ENCODE results near the gene ZCCHC24.

Gene ZCCHC24

DNA sequence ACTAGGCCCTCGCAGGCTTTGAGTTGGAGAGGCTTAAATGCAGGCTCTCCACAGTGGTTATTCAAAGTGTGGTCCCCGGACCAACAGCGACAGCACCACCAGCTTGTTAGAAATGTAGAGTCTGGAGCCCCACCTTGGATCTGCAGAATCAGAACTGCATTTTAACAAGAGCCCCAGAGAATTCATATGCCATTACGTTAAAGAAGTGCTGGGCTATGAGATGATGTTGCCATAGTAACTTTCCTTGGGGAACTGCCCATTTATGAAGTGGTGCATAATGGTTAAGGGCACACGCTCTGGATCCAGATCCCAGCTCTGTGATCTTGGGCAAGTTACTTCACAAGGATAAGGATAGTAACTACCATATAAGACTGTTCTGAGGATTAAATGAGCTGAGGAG, 48.9 kb downstream of the ZCCHC24 start:
- DNase-seq, result no peak

DNA sequence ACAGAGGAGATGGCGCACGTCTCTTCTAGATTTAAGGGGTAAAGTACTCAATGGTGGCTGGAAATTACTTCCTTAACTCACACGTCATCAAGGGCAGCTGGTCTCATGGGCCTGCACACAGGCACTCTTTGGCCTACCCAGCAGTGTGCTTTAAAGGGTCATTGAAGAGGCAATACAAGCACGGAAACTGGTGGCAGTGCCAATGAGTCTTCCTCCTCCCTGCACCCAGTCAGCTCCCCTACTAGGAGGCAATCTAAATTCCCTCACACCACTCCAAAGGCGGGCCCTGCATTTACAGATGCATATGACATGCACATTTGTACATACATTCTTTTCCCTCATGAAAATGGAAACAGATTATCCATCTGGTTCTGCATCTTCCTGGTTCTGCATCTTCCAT, 50.8 kb downstream of the ZCCHC24 start:
- no peak for DNase-seq

DNA sequence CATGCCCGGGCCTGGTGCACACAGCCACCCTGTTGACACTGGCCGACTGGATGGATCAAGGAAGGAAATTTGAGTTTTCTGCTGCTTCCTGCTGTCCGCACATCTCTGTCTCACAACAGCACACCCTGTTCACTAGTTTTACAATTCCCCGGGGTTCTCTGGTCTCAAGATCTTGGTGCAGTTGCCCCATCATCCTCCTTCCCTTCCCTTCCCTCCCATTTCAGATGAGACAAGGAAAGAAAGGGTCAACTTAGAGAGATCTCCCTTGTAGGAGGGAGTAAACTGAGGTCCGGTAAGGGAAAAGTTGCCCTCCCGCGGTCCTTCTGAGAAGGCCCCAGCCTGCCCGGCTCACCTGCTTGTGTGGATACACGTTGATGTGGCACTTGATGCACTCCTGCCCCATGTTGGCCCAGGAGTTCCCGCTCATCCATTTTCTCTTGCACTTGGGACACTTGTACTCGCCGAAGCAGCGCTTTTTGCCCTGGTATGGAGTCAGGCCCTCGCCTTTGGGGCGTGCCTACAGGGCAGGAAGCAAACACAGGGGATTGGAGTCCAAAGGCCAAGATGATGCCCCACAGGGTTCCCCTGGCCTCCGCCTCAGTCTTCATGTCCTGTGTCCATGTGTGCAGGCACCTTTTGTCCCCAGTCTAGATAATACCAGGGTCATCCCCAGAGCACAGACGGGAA, 51.4 kb downstream of the ZCCHC24 start:
- no peak for DNase-seq

DNA sequence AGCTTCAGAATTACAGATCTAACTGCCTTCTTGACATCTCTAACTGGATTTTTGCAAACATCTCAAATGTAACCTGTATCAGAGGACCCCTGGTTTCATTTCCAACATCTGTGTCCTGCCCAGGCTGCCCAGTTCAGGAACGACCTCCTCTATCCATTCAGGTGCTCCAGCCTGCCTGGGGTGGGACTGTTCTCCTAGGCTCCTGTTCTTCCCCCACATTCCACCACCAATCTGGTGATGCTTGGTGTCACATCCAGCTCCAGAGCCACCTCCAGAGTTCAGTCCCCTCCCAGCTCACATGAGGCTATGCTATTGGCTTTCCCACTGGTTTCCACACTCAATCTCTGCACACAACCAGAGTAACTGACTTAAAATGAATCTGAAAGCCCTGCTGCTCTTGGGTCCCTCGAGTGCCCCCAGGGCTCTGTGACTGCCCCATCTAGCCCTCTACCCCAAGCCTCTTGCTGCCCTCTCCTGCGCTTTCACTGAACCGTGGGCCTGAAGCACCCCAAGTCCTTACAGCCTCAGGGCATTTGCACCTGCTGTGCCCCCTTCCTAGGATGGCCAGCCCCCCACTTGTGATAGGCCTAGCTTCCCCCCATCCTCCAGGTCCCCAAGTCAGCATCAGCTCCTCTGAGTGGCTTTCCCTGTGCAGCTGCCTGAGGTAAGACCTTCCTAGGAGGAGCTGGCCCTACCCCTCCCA, 52.1 kb downstream of the ZCCHC24 start:
- DNase-seq, result no peak

DNA sequence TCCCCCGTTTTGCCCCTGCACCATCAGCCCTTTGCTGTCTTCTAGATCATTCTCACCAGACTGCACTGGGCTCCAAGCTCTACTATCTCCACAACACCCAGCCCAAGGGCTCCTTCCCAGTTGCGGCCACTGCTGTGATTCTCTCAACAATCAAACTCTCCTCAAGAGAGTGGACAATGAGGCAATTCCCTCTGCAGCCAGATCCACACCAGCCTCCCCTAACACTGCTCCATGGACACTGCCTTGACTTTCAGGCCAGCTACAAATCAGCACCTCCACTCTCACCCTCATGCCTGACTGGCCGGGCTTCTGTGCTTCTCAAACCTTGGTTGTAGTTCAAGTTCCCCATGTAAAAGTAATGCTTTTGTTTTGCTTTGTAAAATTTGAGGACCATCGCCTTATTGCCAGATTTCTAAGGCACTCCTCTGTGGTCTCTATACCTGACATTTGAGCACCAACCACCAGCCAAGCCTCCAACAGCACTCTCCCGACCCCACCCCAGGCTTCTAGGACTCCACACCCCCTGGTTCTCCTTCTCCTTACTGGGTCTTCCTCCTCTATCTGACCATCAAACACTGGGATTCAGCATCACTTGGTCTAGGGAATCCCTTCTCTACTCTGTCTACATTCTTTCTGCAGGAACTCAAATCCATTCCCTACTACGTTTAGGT, 52.8 kb downstream of the ZCCHC24 start:
- no peak for DNase-seq

DNA sequence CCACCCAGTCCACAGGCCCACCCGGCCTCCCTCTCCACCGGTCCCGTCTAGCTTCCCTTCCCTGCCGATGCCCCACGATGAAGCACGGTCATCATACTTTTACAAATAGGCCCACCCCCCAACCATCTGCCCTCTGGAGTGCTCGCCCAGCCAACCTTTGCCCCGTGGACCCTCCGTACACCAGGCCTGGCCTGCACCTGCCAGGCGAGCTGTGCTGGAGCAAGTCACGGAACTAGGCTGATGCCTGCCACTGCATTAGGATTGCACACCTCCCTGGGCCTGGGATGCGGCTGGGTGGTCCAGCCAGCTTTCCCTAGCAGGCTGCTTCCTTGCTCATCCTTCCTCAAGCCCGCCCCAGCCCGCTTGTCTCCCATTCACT, 53.4 kb downstream of the ZCCHC24 start:
- no peak for DNase-seq

DNA sequence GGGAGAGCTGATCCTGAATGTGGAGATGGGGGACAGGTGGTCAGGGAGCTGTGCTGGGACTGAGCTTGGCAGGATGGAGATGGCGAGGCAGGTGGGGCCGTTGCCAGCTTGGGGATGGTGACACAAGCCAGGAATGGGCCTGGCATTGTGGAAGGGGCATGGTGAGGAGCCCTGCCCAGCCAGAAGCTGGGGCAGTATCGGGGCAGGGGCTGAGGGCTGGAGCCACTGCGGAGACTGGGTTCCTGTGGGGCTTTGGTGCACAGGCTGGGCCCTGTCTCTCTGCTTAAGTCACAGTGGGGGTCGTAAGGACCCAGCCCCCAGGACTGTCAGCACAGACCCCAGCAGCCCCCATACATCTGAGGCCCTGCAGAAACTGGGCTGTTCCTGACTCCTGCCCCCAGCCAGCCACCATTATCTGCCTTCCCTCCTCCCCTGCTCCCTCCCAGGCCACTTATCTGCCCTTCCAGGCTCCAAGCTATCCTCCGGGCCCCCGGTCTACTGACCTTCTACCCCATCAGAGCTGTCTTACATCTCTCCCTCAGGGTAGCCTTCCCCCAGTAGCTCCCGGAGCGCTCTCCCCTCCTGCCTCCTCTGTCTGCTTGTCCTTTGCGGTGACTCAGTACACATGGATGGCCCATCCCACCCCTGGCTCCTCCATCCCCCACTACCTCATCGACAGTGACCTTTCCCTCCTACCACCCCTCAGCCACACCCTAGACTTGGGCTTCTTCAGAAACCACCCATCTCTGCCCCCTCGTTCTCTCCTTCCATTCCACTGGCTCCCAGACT, 54.0 kb downstream of the ZCCHC24 start:
- no peak for DNase-seq

DNA sequence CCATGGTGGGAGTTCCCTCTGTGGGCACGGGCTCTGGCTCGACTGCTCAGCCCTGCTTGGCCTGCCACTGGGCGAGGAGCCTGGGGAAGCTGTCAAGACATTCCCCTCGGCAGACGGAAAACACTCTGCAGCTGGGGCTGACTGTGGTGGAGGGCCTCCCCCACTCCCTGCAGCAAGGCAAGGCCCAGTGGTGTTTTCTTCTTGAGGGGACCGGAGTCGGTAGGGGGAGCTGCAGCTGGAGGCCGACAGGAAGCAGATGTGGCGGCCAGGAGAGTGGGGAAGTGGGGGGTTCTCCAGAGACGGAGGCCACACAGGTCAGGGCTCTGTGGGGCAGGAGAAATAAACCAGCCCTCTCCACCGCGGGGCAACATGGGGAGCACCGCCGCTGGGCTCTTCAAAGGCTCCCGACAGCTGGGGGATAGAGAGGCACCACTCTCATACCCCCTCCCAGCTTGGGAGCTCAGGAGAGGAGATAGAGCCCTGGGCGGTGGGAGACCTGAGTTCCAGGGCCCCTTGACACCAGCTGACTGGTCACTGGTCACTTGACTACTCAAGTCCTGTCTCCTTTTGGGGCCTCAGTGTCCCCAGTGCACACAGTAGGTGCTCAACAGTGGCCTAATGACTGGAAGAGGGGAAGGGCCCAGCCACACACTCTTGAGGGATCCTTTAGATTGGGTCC, 54.7 kb downstream of the ZCCHC24 start:
- DNase-seq, result no peak

DNA sequence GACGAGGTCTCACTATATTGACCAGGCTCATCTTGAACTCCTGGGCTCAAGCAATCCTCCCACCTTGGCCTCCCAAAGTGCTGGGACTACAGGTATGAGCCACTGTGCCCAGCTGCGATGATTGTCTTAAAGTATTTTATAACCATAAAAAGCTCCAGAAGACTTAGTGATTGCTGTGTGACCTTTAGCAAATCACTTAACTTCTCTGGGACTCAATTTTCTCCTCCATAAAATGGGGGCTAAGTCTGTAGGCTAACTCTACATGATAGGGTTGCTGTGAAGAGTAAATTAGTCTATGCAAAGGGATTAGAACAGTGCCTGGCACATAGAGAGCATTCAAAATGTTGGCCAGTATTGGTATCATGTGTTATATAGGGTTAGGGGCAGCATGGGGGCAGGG, 55.4 kb downstream of the ZCCHC24 start:
- no peak for DNase-seq

DNA sequence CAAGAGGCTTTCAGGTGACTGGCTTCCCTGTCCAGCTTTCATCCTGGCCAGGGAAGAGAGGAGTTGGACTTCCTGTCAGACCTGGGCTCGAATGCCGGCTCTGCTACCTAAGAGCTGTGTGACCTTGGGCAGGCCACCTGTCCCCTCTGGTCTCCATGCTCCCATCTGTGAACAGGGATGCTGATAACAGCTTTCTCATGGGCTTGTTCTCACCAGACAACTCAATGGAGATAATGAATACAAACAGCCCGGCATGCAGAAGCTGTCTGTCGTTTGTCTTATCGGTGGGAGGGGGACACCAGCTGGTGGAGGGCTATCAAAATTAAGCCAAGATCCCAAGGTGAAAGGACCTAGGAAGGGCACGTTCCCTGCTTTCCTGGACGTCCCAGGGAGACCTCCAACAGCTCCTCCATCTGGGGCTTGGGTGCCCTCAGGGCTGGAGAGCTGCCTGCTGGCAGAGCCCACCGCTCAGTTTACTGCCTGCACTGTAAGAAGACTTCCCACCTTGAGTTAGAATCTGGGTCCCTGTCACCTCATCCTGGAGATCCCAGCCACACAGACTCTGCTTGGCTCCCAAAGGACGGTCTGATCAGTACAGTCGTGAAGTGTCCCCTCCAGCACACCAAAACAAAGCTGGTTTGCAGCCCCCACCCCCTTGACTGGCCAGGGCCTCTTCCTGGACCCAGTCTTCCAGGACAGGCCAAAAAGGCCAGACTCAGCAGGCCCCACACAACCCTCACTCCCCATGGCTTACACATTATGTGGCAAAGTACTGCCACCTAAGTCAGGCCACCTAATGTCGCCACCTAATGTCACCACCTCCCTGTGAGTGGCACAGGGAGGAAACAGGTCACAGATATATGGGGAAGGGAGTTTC, 57.2 kb downstream of the ZCCHC24 start:
- no peak for DNase-seq

DNA sequence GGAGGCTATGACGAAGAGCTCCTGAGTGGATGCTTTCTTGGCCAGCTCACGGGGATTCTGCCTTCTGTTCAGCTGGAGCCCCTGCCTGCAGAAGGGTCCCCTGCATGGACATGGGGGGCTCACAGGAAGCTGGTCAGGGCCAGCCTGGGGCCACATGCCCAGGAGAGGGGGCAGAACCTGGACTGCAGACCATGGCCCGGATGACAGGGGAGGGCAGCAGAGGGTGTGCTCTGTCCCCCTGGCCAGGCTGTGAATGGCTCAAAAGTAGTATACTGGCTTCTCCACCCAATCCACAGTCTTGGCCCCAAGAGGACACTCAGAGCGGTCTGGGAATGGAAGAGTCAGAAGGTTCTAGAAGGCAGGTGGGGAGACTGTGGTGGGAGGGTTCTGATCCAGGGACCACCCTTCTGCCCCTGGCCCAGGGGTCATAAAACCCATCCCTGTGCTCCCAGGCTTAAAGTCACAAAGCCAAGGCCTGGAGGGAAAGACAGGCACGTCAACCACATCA, 57.9 kb downstream of the ZCCHC24 start:
- no peak for DNase-seq

DNA sequence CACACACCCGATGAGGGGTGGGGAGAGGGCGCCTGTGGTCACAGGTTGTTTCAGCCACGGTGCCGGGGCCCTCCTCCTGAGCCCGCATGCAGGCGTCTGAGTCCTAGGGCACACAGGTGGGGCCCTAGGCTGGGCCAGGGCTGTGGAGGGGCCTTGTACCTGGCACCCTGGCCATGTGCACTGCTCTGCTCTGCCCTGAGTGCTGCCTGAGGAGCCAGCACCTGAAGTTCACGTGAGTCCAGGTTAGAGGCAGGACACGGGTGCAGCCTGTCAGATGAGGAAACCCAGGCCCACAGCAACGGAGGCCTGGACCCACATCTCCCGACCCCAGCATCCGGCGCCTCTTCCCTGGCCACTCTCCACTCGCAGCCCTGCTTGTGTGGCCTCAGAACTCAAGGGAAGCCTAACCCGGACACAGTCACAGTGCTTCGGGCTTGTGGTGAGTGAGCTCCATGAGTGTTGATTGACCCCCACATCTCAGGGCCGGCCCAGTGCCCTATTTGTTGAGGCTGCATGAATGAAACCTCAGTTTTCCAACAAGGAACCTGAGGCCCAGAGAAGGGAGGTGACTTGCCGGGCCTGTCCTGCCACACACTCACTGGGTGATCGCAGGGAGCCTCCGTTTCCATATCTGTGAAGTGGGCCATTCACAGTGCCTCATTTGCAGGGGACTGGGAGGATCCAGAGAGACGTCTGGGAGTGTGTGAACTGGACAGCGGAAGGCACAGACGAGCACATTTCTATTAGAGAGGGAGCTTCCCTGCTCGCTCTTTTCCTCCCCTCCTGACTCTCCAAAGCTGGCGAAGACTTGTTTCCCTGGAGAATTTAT, 58.6 kb downstream of the ZCCHC24 start:
- no peak for DNase-seq

DNA sequence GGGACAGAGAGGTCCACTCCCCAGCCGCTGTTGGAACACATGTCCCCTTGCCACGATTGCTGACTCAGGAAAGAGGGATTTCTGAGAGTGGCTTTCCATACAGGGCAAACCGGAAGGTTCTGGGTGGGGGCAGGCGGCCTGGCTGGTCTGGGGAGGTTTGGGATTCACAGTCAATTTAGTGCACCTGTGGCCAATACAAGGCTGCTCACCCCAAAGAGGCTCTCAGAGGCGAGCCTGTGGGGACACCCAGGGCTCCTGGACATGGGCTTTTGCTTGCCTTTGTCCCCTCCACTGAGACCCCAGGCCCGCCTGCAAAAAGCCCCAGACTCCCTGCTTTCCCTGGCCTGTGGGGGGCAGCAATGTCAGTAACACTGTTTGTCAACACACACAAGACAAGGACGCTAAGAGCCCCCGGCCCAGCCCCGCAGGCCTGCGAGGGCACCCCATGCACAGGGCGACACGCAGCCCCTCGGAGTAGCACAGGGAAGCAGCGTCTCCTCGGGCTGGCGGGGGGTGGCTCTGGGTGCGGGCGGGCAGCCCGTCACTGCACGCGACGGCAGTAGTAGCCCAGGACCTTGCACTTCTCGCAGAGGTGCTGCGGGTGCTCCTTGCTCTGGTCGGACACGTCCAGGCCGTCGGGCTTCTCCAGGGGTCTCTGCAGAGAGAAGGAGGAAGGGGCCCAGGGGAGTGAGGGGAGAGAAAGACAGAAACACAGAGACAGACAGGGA, 59.5 kb downstream of the ZCCHC24 start:
- no peak for DNase-seq

DNA sequence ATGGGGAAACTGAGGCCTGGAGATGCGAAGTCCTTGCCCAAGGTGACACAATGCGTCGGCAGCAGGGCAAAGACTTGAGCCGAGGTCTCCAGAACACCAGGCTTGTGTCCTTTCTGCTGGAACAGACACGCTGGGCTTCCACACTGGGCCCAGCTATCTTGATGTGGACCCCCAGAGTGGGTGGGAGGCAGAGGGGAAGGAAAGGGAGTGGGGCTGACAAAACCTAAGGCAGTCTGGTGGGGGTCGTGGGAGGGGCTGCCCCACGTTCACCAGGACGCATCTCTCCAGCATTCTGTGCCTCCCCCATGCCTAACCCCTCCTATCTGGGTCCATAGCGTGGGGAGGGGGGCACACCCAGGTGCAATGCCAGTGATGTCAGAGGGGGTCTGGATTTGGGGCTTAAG, 60.0 kb downstream of the ZCCHC24 start:
- no peak for DNase-seq

DNA sequence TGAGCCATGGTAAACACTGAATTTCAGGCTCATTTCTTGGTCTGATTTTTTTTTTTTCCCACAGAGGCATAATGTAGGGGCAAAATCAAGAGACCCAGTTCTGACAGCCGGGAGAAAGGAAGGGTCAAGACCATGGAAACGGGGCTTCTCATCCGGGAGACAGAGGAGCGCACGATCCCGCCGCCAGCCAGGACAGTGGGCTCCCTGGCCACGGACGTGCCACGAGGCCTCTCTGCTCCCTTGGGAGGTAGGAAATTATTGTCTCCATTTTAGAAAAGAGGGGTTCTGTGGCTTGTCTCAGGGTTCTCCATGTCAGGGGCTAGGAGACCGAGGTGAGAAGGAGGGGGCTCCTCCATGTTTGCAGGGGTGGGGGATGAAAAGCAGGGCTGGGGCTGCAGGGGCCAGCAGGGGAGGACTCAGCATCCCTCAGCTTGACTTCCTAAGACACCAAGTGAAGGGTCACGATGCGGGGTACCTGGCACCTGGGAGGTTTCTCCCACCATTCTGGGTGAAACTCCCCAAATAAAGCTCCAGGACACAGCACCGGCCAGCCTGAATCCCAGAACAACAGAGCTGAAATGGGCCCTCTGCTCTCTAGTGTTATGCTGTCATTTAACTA, 60.5 kb downstream of the ZCCHC24 start:
- no peak for DNase-seq

DNA sequence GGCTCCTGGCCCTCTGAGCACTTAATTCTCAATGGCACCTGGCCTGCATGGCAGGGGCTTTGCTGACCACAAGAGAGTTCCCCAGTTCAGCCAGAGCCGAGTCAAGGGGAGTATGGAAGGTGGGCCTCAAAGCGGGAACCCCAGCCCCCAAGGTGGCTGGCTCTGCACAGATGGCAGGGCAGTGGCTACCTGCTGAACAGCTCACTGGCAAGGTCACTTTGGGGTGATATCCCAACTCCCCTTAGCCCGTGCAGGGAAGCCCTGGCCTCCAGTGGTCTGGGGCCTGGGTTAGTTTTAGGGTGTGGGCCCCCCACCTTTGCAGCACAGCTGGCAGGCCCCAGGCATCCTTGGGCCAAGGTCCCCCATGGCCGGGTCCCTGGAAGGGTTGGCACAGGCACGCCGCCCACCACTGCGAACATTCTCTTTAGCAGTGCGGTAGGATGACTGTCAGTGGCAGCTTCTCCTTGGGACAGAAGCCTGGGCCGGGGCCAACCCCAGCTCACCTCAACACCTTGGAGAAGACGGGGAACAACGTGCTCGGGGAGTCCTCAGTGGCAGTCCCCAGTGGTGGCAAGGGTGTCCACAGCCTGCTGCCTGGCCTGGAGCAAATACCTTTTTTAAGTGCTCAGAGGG, 61.3 kb downstream of the ZCCHC24 start:
- DNase-seq, result no peak

DNA sequence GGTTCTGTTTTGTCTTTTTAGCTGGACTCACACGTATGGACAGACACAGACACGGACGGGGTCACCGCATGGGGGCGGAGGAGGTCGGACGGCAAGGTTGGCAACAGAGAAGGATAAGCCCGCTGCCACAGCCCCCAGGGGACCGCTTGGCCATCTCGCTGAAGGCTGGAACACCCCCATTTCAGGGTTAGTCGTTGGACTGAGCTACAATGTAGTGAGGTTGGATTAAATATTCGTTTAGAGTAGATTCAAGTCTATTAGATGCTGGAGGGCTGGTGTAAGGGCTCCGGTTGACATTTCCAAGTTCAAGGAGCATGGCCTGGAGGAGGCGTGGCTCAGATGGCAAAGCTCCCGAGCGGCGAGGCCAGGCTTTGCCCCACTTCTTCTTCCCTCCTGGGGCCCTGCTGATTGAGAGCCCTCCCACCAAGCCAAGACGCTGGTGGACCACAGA, 62.9 kb downstream of the ZCCHC24 start:
- DNase-seq, result no peak

DNA sequence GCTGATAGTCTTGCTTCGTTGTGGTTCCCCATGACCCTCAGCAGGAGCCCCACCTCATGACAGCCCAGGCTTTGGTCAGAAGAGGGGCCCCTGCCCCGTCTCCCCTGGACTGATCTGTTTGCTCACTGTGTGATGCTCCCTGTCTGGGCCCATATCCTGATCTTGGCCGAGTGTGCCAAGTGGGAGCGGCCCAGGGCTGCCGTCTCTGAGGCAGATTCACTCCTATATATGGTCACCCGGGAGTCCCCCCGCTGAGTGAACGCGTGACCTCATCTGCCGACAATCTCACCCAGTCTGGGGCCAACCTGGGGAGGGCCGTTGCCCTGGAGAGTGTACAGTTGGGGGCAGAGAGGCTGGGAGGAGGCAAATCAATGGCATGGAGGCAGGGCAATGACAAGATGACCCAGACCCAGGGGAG, 63.6 kb downstream of the ZCCHC24 start:
- DNase-seq, result no peak

Data from stimulated activated CD4-positive, alpha-beta T cell treated with anti-CD3 and anti-CD28 coated beads, Interleukin-4, amount 100 ng/mL, for 1 hour (primary cell).